Measurements from ENCODE around the gene RPL27. TPM values are rescaled to one million over a fixed set of nuclear protein-coding genes. Genes with fewer than 3 reads are reported as not detected.

The RPL27 gene
- total RNA-seq, 1 experiment from 2014 or later = 547 TPM

GRCh38 chr17:43026595-43026994, 28.4 kb downstream of the RPL27 start:
- ChIA-PET CTCF (no interaction called here), POLR2A (ENCODE audit: low non-redundant PET) (no interaction called here)
- TF ChIP-seq CTCF (conservative IDR thresholded peaks at IDR 0.05; ENCODE audit: low read depth, low read length) = no peak
- no peak for TF ChIP-seq EZH2 (IDR thresholded peaks at IDR 0.05; ENCODE audit: borderline replicate concordance, low read depth, low read length, poor library complexity, severe bottlenecking)
- H3K9me3 ChIP-seq (ENCODE audit: low read depth, low read length, poor library complexity, severe bottlenecking) = no peaks in the 10 kb centered on the region
- H3K36me3 ChIP-seq (ENCODE audit: insufficient read depth, low read length, poor library complexity, severe bottlenecking) = no peaks in the 10 kb centered on the region
- intact Hi-C loops (cut with micrococcal nuclease; ENCODE audit: unreplicated experiment) = loop anchor here (10.0 kb wide), 1 partner anchor 98 kb away; the partner anchor contains the start of gene BRCA1
- DNase-seq (ENCODE audit: low spot score) = no peak
- no peaks in the 10 kb centered on the region for H3K27me3 ChIP-seq (replicated peaks; ENCODE audit: insufficient read depth, low read depth, low read length, poor library complexity)
- H3K4me3 ChIP-seq (ENCODE audit: low read depth, low read length, poor library complexity, severe bottlenecking) = no peak overlapping the region
- BruUV-seq (replicated peaks) = no TSS peak
- H3K27ac ChIP-seq (ENCODE audit: low read depth, low read length, poor library complexity, severe bottlenecking) = no peak overlapping the region
- H3K4me1 ChIP-seq (ENCODE audit: insufficient read depth, low read length, poor library complexity, severe bottlenecking) = no peaks in the 10 kb centered on the region

GRCh38 chr17:43027091-43028032, 29.1 kb downstream of the RPL27 start:
- no peaks in the 10 kb centered on the region for H3K27me3 ChIP-seq (replicated peaks; ENCODE audit: insufficient read depth, low read depth, low read length, poor library complexity)
- intact Hi-C loops (cut with micrococcal nuclease; ENCODE audit: unreplicated experiment) = loop anchor here (10.0 kb wide), 1 partner anchor 97 kb away; the partner anchor contains the start of gene BRCA1
- TF ChIP-seq EZH2 (IDR thresholded peaks at IDR 0.05; ENCODE audit: borderline replicate concordance, low read depth, low read length, poor library complexity, severe bottlenecking) = no peak
- TF ChIP-seq CTCF (conservative IDR thresholded peaks at IDR 0.05; ENCODE audit: low read depth, low read length) = no peak
- ChIA-PET CTCF (no interaction called here), POLR2A (ENCODE audit: low non-redundant PET) (no interaction called here)
- no peaks in the 10 kb centered on the region for H3K4me1 ChIP-seq (ENCODE audit: insufficient read depth, low read length, poor library complexity, severe bottlenecking)
- H3K9me3 ChIP-seq (ENCODE audit: low read depth, low read length, poor library complexity, severe bottlenecking) = no peaks in the 10 kb centered on the region
- no peak for DNase-seq (ENCODE audit: low spot score)
- no peak overlapping the region for H3K27ac ChIP-seq (ENCODE audit: low read depth, low read length, poor library complexity, severe bottlenecking)
- H3K4me3 ChIP-seq (ENCODE audit: low read depth, low read length, poor library complexity, severe bottlenecking) = no peak overlapping the region
- no peaks in the 10 kb centered on the region for H3K36me3 ChIP-seq (ENCODE audit: insufficient read depth, low read length, poor library complexity, severe bottlenecking)
- no TSS peak for BruUV-seq (replicated peaks)

- ChIA-PET CTCF (no interaction called here), POLR2A (ENCODE audit: low non-redundant PET) (no interaction called here)
- Histone ChIP-seq H3K9me3 (ENCODE audit: low read depth, low read length, poor library complexity, severe bottlenecking) (no peaks in the 10 kb centered on the region), H3K27ac (ENCODE audit: low read depth, low read length, poor library complexity, severe bottlenecking) (no peak overlapping the region), H3K4me1 (ENCODE audit: insufficient read depth, low read length, poor library complexity, severe bottlenecking) (no peaks in the 10 kb centered on the region), H3K27me3 (replicated peaks; ENCODE audit: insufficient read depth, low read depth, low read length, poor library complexity) (no peaks in the 10 kb centered on the region), H3K4me3 (ENCODE audit: low read depth, low read length, poor library complexity, severe bottlenecking) (no peak overlapping the region), H3K36me3 (ENCODE audit: insufficient read depth, low read length, poor library complexity, severe bottlenecking) (no peaks in the 10 kb centered on the region)
- no TSS peak for BruUV-seq (replicated peaks)
- intact Hi-C loops (cut with micrococcal nuclease; ENCODE audit: unreplicated experiment) = loop anchor here (10.0 kb wide), 1 partner anchor 96 kb away; the partner anchor contains the start of gene BRCA1
- TF ChIP-seq EZH2 (IDR thresholded peaks at IDR 0.05; ENCODE audit: borderline replicate concordance, low read depth, low read length, poor library complexity, severe bottlenecking) (no peak), CTCF (conservative IDR thresholded peaks at IDR 0.05; ENCODE audit: low read depth, low read length) (no peak)
- no peak for DNase-seq (ENCODE audit: low spot score)
Observed at GRCh38 chr17:43028221-43028861, 30.1 kb downstream of the RPL27 start.

Measured in A673 (cell line).